SU-DHL-6 (cell line): ENCODE measurements around the gene RGMA.

Source experiments
- EZH2phosphoT487 ChIP-seq: fragments of 200-600 bp; sonication (generic), shearing (Covaris generic); conservative IDR thresholded peaks from 2 replicates; pipeline ENCODE4 v1.6.1; 2018; ENCODE audit warnings: mild to moderate bottlenecking, antibody characterized with exemption, low read length, moderate library complexity, mixed read lengths
- TF ChIP-seq, protein P1 (sequence below): fragments of 200-600 bp; sonication (generic); IDR thresholded peaks from one replicate; pipeline ENCODE4 v1.5.1; 2017; ENCODE audit warnings: antibody characterized with exemption, mild to moderate bottlenecking, low read length, moderate library complexity; ENCODE audit not compliant: insufficient read depth, poor library complexity, severe bottlenecking

DNA sequence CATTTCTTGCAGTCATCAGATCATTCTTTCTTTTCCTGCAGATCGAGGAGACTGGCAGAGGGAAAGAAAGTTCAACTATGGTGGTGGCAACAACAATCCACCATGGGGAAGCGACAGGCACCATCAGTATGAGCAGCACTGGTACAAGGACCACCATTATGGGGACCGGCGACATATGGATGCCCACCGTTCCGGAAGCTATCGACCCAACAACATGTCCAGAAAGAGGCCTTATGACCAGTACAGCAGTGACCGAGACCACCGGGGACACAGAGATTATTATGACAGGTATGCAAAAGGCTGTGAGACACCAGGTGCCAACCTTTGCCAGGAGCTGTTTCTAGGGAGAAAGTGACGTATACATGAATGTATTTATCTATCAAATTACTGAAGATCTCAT lies 69.0 kb downstream of the RGMA start:
- TF ChIP-seq, protein P1, sequence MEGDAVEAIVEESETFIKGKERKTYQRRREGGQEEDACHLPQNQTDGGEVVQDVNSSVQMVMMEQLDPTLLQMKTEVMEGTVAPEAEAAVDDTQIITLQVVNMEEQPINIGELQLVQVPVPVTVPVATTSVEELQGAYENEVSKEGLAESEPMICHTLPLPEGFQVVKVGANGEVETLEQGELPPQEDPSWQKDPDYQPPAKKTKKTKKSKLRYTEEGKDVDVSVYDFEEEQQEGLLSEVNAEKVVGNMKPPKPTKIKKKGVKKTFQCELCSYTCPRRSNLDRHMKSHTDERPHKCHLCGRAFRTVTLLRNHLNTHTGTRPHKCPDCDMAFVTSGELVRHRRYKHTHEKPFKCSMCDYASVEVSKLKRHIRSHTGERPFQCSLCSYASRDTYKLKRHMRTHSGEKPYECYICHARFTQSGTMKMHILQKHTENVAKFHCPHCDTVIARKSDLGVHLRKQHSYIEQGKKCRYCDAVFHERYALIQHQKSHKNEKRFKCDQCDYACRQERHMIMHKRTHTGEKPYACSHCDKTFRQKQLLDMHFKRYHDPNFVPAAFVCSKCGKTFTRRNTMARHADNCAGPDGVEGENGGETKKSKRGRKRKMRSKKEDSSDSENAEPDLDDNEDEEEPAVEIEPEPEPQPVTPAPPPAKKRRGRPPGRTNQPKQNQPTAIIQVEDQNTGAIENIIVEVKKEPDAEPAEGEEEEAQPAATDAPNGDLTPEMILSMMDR = no peak
- TF ChIP-seq EZH2phosphoT487 = no peak
